HUES6 (cell line): Measurements from ENCODE around the gene HLA-B.

Experiments
- H3K27ac ChIP-seq: 2 replicates; pipeline ENCODE4 v1.7.0; 2013; ENCODE audit warnings: low read depth, mild to moderate bottlenecking, low read length, inconsistent platforms
- H3K27me3 ChIP-seq: 2 replicates; pipeline ENCODE4 v1.6.1; 2013; ENCODE audit warnings: low read length; ENCODE audit not compliant: control insufficient read depth, insufficient read depth
- H3K36me3 ChIP-seq: 2 replicates; pipeline ENCODE4 v1.6.1; 2013; ENCODE audit warnings: low read length; ENCODE audit not compliant: control insufficient read depth, insufficient read depth
- H3K4me1 ChIP-seq: 2 replicates; pipeline ENCODE4 v1.6.1; 2013; ENCODE audit warnings: low read length; ENCODE audit not compliant: control insufficient read depth, insufficient read depth
- H3K4me3 ChIP-seq: 2 replicates; pipeline ENCODE4 v1.5.1; 2013; ENCODE audit warnings: low read depth, low read length
- H3K9ac ChIP-seq: one replicate; pipeline ENCODE4 v1.6.1; 2013; ENCODE audit warnings: mild to moderate bottlenecking, low read length
- H3K9me3 ChIP-seq: 2 replicates; pipeline ENCODE4 v1.6.1; 2013; ENCODE audit warnings: low read depth, low read length; ENCODE audit not compliant: control insufficient read depth, insufficient read depth

The HLA-B gene

GRCh38 chr6:31362751-31363150 is 5.8 kb upstream of the HLA-B start:
- Histone ChIP-seq H3K4me3 (no peak overlapping the region), H3K36me3 (no peaks in the 10 kb centered on the region), H3K27me3 (peaks cover 75% of the 10 kb centered on the region), H3K9ac (no peak overlapping the region), H3K4me1 (no peaks in the 10 kb centered on the region), H3K9me3 (no peaks in the 10 kb centered on the region), H3K27ac (no peak overlapping the region)

- Histone ChIP-seq H3K4me1 (0 out of 2 replicates have a peak, but pooled peaks cover 4% of the 10 kb centered on the region), H3K9me3 (no peaks in the 10 kb centered on the region), H3K9ac (no peak overlapping the region), H3K36me3 (no peaks in the 10 kb centered on the region), H3K27ac (no peak overlapping the region), H3K27me3 (peaks cover 82% of the 10 kb centered on the region), H3K4me3 (no peak overlapping the region)
Observed at GRCh38 chr6:31359581-31359980, 2.6 kb upstream of the HLA-B start.

- H3K36me3 ChIP-seq: no peaks in the 10 kb centered on the region
- H3K27ac ChIP-seq: no peak overlapping the region
- H3K9me3 ChIP-seq: no peaks in the 10 kb centered on the region
- 0 out of 2 replicates have a peak, but pooled peaks cover 4% of the 10 kb centered on the region for H3K4me1 ChIP-seq
- H3K4me3 ChIP-seq: no peak overlapping the region
- H3K27me3 ChIP-seq: peaks cover 88% of the 10 kb centered on the region
- no peak overlapping the region for H3K9ac ChIP-seq
Observed at GRCh38 chr6:31358302-31358701, 1.3 kb upstream of the HLA-B start.

DNA sequence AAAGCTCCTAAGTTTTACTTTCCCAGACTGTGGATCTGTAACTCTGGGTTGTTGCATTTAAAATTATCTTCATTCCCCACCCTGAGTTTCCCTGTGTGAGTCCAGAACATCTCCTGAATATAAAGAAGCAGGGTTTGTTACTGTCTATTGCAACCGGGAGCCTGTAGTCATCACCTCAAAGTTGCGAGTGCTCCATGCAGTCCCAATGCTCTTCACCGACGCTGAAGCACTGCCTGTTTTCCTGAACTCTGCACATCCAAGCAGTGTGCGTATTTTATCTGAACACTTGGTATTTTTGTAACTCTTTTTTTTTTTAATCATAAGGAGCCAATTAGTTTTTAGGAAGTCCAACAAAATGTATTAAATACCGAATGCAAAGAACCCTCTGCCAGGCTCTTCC is 907 bp upstream of the HLA-B start:
- Histone ChIP-seq H3K27me3 (peaks cover 87% of the 10 kb centered on the region), H3K9ac (no peak overlapping the region)

DNA sequence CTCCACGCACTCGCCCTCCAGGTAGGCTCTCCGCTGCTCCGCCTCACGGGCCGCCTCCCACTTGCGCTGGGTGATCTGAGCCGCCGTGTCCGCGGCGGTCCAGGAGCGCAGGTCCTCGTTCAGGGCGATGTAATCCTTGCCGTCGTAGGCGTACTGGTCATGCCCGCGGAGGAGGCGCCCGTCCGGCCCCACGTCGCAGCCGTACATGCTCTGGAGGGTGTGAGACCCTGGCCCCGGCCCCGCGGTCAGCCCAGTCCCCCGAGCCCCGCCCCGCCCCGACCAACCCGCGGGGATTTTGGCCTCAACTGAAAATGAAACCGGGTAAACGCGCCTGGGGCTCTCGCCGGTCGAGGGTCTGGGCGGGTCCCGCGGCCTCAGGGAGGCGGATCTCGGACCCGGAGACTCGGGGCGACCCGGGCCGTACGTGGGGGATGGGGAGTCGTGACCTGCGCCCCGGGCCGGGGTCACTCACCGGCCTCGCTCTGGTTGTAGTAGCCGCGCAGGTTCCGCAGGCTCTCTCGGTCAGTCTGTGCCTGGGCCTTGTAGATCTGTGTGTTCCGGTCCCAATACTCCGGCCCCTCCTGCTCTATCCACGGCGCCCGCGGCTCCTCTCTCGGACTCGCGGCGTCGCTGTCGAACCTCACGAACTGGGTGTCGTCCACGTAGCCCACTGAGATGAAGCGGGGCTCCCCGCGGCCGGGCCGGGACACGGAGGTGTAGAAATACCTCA is 598 bp downstream of the HLA-B start:
- peak overlapping the region; percentile 43 for H3K9ac ChIP-seq
- H3K4me3 ChIP-seq: peak overlapping the region; percentile 78
- no peak overlapping the region for H3K27ac ChIP-seq
- peaks cover 88% of the 10 kb centered on the region for H3K27me3 ChIP-seq
- no peaks in the 10 kb centered on the region for H3K9me3 ChIP-seq
- 0 out of 2 replicates have a peak, but pooled peaks cover 4% of the 10 kb centered on the region for H3K4me1 ChIP-seq
- H3K36me3 ChIP-seq: no peaks in the 10 kb centered on the region

More for the DNA sequence above, 907 bp upstream of the HLA-B start:
- Histone ChIP-seq H3K36me3 (no peaks in the 10 kb centered on the region), H3K4me3 (peak overlapping the region; percentile 78; the same call in 1 of the 2 replicates), H3K27ac (no peak overlapping the region), H3K9me3 (no peaks in the 10 kb centered on the region), H3K4me1 (0 out of 2 replicates have a peak, but pooled peaks cover 4% of the 10 kb centered on the region)

DNA sequence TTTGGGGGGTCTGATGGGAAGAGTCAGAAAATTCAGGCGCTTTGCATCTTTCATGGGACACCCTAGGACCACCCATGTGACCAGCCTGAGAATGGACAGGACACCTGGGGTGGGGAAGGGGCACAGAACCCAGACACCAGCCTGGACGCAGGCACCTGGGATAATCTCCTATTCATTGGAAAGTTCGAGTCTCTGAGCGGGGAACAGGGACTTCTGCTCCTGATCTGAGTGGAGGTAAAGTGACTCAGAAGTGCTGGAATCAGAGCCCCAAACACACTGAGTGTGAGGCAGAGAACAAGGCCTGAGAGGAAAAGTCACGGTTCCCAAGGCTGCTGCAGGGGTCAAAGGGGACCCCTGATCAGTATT is 1.4 kb downstream of the HLA-B start:
- Histone ChIP-seq H3K36me3 (no peaks in the 10 kb centered on the region), H3K4me1 (0 out of 2 replicates have a peak, but pooled peaks cover 4% of the 10 kb centered on the region), H3K9me3 (no peaks in the 10 kb centered on the region), H3K4me3 (peak overlapping the region; percentile 78; the same call in 1 of the 2 replicates), H3K27me3 (peaks cover 87% of the 10 kb centered on the region), H3K27ac (no peak overlapping the region), H3K9ac (no peak overlapping the region)

GRCh38 chr6:31354864-31355582 is 2.0 kb downstream of the HLA-B start:
- Histone ChIP-seq H3K36me3 (no peaks in the 10 kb centered on the region), H3K4me1 (0 out of 2 replicates have a peak, but pooled peaks cover 4% of the 10 kb centered on the region), H3K9me3 (no peaks in the 10 kb centered on the region), H3K27me3 (peaks cover 82% of the 10 kb centered on the region), H3K27ac (no peak overlapping the region), H3K9ac (no peak overlapping the region), H3K4me3 (no peak overlapping the region)

GRCh38 chr6:31354158-31354863 is 2.7 kb downstream of the HLA-B start:
- H3K9me3 ChIP-seq: no peaks in the 10 kb centered on the region
- H3K27ac ChIP-seq: no peak overlapping the region
- H3K4me3 ChIP-seq: no peak overlapping the region
- H3K27me3 ChIP-seq: peaks cover 75% of the 10 kb centered on the region
- no peaks in the 10 kb centered on the region for H3K36me3 ChIP-seq
- H3K4me1 ChIP-seq: 0 out of 2 replicates have a peak, but pooled peaks cover 4% of the 10 kb centered on the region
- no peak overlapping the region for H3K9ac ChIP-seq

- no peak overlapping the region for H3K27ac ChIP-seq
- H3K4me1 ChIP-seq: 0 out of 2 replicates have a peak, but pooled peaks cover 4% of the 10 kb centered on the region
- peaks cover 66% of the 10 kb centered on the region for H3K27me3 ChIP-seq
- H3K9me3 ChIP-seq: no peaks in the 10 kb centered on the region
- no peak overlapping the region for H3K4me3 ChIP-seq
- no peaks in the 10 kb centered on the region for H3K36me3 ChIP-seq
- H3K9ac ChIP-seq: no peak overlapping the region
Observed at GRCh38 chr6:31353384-31353945, 3.5 kb downstream of the HLA-B start.

- peaks cover 60% of the 10 kb centered on the region for H3K27me3 ChIP-seq
- no peaks in the 10 kb centered on the region for H3K36me3 ChIP-seq
- H3K4me1 ChIP-seq: peaks cover 7% of the 10 kb centered on the region; the same call in 1 of the 2 replicates
- H3K9me3 ChIP-seq: no peaks in the 10 kb centered on the region
- H3K4me3 ChIP-seq: no peak overlapping the region
- no peak overlapping the region for H3K27ac ChIP-seq
- H3K9ac ChIP-seq: no peak overlapping the region
Observed at GRCh38 chr6:31352683-31353383, 4.1 kb downstream of the HLA-B start.
